GM18499 (cell line): Measurements from ENCODE around the gene USP54.
A peak's percentile ranks its signal among the peaks of the same experiment; 100 is the strongest.

Experiments
- ATAC-seq: cut with Tn5 transposase; IDR thresholded peaks from one replicate; pipeline ENCODE4 v1.9.1; 2021; ENCODE audit warnings: moderate number of reproducible peaks; ENCODE audit not compliant: insufficient read depth, unreplicated experiment

The USP54 gene

GRCh38 chr10:73534857-73535256 is 56.3 kb downstream of the USP54 start:
- ATAC-seq = no peak

- ATAC-seq = no peak
These were observed 61.9 kb downstream of the USP54 start for GRCh38 chr10:73529089-73529832.

DNA sequence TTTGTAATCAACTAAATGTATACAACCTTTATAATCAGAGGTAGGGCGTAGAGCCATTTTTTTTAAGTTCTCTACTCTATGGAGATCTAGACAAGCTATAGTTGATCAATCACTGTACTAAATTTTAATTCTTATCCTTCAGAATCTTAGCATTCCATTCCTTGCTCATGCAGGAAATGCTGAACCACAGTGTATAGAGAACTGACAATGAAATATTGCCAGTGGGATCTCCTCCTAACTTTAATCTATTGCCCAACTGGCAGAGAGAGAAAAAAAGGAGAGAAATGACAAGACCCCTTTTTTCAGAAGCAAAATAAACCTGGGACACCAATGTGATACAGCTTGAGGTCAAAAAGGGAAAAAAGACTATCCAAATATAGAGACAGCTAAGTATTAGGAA is 68.9 kb downstream of the USP54 start:
- ATAC-seq = no peak

GRCh38 chr10:73519336-73519735 is 71.8 kb downstream of the USP54 start:
- ATAC-seq = no peak

DNA sequence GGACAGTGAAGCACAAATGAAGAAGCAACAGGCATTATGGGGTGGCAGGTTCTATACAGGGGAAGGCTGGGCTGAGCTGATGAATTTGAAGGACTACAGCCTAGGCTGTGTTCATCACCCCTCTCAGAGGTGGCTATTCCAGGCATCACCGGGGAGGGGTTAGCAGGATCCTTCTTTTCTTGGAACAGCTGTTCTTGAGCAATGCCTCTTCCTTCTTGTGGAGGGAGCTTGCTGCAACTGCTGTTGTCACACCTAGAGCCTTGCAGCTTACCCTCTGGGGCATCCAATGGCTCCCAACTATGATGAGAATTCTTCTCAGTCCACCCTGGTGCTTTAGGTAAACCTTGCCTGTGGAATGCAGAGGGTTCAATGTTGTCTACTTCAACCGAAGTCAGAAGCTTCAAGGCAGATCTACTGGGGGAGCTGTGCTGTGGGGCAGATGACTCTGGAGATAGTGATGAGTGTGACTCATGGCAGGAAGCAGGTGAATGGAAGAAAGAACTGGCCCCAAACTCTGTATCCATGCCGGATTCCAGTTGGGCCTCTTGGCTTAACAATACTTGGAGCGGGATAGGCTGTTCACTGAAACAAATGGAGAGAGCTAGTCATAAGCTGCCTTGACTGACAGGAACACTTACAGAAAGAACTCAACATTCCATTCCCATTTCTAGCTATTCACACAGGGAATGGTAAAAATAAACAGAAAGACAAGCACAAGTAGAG is 73.8 kb downstream of the USP54 start:
- ATAC-seq = no peak

- no peak for ATAC-seq
These were observed 78.9 kb downstream of the USP54 start for GRCh38 chr10:73512207-73512743.

DNA sequence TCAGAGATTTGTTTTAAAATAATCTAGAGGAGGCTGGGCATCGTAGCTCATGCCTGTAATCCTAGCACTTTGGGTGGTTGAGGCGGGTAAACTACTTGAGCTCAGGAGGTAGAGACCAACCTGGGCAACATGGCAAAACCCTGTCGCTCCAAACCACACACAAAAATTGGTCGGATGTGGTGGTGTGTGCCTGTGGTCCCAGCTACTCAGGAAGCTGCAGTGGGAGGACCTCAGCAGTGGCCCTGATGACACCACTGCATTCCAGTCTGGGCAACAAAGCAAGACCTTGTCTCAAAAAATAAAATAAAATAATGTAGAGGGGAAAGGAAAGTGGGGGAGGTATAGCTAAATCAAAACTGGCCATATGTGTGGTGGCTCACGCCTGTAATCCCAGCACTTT is 81.4 kb downstream of the USP54 start:
- no peak for ATAC-seq

DNA sequence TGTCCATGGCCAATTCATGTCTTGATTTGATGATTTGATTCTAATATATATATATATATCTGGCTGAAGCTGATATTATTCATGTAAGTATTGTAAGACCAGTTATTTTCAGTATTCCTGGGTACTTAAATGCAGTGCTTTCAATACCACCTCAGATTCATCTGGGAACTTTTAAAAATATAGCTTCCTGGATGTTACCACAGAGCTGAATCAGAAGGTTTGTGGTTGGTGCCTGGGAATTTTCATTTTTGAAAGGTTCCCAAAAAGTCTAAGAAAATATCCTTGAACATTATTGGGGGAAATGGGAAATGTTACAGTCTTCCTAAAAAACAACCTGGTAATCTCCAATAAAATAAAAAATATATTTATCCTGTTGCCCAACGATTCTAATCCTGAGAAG is 84.7 kb downstream of the USP54 start:
- no peak for ATAC-seq

DNA sequence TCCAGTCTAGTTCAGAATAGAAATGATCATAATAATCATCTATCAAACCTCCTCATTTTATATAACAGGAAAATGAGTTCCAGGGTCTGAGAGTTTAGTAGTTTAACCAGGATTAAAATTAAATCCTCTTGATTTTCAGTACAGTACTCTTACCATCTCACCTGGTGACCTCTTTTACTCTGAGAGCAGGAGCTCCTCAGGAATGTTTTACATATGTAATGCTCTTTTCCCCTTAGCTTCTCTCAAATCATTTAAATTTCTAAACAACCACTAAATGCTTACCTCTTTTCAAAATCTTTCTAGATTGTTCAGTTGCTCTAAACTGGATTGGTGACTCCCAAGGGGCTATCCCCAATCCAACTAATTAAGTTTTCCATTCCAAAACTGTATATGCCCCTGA is 85.1 kb downstream of the USP54 start:
- no peak for ATAC-seq

- no peak for ATAC-seq
These were observed 88.1 kb downstream of the USP54 start for GRCh38 chr10:73503037-73503436.

- ATAC-seq = no peak
These were observed 89.5 kb downstream of the USP54 start for GRCh38 chr10:73501651-73502050.

- ATAC-seq = no peak
These were observed 93.5 kb downstream of the USP54 start for GRCh38 chr10:73497623-73498022.

DNA sequence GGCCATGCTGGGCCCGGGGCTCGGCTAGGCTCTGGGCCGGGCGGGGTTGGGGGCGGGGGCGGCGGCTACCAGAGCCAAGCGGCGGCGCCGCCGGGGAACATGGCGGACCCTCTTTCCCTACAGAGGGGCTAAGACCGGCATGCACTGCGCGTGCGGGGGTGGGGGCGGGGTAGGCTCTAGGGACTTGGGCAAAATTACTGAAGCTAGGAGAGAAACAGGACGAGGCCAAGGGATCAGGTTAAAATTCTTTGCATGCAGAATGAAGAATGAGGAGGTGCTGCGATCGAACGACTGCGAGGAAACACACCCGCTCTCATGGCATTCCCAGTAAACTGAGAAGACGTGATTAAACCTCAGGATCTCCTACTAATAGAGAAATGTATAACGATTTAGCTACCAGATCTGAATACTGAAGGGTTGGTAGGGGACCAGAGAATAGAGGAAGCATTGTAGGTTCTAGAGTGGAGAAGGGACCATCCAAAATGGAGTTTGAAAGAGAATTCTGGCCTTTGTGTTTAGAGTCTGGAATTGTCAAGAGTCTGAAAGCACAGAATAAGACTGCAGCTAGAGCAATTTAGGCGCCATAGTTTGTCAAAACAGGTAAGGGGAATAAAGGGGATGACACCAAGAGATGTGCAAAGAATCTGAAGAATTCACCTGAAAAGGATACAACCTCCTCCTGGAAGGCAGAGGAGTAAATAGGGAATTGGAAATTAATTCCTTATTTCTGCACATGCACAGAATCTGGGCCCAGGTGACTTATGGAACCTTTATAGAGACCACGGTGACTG is 95.1 kb downstream of the USP54 start, which contains the start of gene PPP3CB:
Gene PPP3CB (minus strand): TSS at position 141 of the 791 bp plus-strand sequence. CDS start 135 bp downstream, at position 6.
- peak; percentile 23 for ATAC-seq

GRCh38 chr10:73495226-73495883 is 95.8 kb downstream of the USP54 start:
- peak; percentile 64 for ATAC-seq

GRCh38 chr10:73494877-73495225 is 96.3 kb downstream of the USP54 start:
- no peak for ATAC-seq

GRCh38 chr10:73494213-73494612 is 96.9 kb downstream of the USP54 start:
- no peak for ATAC-seq

DNA sequence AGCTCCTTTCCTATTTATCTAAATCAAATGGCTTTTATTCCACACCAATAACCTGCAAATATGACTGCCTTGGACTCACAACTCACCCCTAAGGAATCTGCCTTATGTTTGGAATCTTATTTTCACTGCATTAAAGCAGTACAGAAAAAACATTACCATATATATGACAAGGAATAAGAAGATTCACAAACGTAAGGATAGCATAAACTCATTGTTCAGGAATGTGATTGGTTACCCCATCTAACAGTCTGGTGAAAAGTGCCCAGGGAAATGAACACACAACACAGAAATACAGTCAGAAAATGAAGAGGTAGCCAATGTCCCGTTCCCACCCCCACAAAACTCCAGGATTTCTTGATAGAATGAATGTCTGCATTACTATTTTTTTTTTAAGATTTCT is 97.4 kb downstream of the USP54 start:
- ATAC-seq = no peak

DNA sequence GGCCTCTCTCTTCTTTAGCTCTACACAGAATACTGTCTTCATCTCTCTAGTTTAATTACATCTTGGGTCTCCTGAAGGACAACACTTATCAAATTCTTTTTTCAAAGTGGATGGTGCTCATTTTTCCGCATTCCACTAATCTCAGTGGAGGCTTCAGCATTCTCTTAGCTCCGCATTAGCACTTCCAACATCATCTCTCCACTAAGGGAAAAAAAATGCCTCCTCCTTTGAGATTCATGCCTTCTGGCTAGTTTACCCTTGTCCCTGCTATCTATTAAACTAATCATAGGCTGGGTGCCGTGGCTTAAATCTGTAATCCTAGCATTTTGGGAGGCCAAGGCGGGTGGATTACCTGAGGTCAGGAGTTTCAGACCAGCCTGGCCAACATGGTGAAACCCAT is 104.5 kb downstream of the USP54 start:
- ATAC-seq = no peak

- no peak for ATAC-seq
These were observed 105.8 kb downstream of the USP54 start for GRCh38 chr10:73485320-73485719.

DNA sequence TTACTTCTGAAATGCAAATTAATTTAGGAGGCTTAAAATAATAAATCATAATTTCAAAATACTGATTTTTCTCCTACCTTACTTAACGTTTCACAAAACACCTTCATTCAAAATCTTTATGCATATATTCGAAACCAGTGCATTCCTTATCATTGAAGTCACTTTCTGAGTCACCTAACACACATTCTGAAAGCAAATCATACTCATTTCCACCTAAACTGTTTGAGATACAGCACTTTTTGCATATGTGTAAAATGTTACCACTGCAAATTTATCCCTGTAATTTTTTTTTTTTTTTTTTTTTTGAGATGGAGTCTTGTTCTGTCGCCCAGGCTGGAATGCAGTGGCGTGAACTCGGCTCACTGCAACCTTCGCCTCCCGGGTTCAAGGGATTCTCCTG is 111.0 kb downstream of the USP54 start:
- peak; percentile 73 for ATAC-seq
